Measurements from ENCODE around the gene ADAMTS7.
"Not testable (repeated sequence)": the region's sequence is repeated elsewhere in the genome, so short reads cannot be mapped to it uniquely, and the experiment has no call there.

The ADAMTS7 gene

DNA sequence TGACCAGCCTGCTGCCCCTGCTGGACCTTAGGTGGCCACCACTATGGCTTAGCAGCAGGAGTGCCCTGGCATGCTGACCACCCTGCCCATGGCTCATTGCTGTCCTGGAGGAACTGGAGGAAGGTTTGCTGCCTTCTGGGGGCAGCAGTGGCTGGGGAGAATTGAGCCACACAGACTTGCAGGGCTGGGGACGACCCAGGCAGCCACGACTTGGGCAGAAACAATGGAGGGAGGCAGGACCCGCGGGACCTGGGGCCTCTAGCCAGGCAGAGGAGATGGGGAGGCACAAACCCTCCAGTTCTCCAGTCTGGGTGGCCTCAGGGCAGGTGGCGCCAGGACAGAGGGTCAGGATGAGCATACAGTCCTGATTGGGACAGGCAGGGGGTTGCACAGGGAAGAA lies 32.8 kb downstream of the ADAMTS7 start:
- in situ Hi-C loops (cut with HindIII; ENCODE audit: low pct_ligation_motif_present, low sequenced_read_pairs), result no loop called here
- Histone ChIP-seq H3K4me3 (ENCODE audit: low read depth, low read length) (no peak overlapping the region), H3K36me3 (replicated peaks) (no peaks in the 10 kb centered on the region), H3K27ac (no peak overlapping the region), H3K27me3 (replicated peaks) (no peaks in the 10 kb centered on the region)
- TF ChIP-seq, protein P1, sequence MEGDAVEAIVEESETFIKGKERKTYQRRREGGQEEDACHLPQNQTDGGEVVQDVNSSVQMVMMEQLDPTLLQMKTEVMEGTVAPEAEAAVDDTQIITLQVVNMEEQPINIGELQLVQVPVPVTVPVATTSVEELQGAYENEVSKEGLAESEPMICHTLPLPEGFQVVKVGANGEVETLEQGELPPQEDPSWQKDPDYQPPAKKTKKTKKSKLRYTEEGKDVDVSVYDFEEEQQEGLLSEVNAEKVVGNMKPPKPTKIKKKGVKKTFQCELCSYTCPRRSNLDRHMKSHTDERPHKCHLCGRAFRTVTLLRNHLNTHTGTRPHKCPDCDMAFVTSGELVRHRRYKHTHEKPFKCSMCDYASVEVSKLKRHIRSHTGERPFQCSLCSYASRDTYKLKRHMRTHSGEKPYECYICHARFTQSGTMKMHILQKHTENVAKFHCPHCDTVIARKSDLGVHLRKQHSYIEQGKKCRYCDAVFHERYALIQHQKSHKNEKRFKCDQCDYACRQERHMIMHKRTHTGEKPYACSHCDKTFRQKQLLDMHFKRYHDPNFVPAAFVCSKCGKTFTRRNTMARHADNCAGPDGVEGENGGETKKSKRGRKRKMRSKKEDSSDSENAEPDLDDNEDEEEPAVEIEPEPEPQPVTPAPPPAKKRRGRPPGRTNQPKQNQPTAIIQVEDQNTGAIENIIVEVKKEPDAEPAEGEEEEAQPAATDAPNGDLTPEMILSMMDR (IDR thresholded peaks at IDR 0.05; ENCODE audit: low read depth, low read length, missing control alignments), result no peak
- no peak for DNase-seq

GRCh38 chr15:78777953-78778345 lies 33.3 kb downstream of the ADAMTS7 start:
- H3K27me3 ChIP-seq (replicated peaks); H3K27ac ChIP-seq; in situ Hi-C loops (cut with HindIII; ENCODE audit: low pct_ligation_motif_present, low sequenced_read_pairs); H3K36me3 ChIP-seq (replicated peaks); DNase-seq; H3K4me3 ChIP-seq (ENCODE audit: low read depth, low read length): not testable (repeated sequence)

- H3K4me3 ChIP-seq (ENCODE audit: low read depth, low read length); H3K36me3 ChIP-seq (replicated peaks); H3K27ac ChIP-seq; H3K27me3 ChIP-seq (replicated peaks); in situ Hi-C loops (cut with HindIII; ENCODE audit: low pct_ligation_motif_present, low sequenced_read_pairs); DNase-seq: not testable (repeated sequence)
Measured at GRCh38 chr15:78777290-78777952, 33.8 kb downstream of the ADAMTS7 start.

- H3K27ac ChIP-seq; in situ Hi-C loops (cut with HindIII; ENCODE audit: low pct_ligation_motif_present, low sequenced_read_pairs); H3K4me3 ChIP-seq (ENCODE audit: low read depth, low read length); DNase-seq; H3K36me3 ChIP-seq (replicated peaks); H3K27me3 ChIP-seq (replicated peaks): not testable (repeated sequence)
Measured at GRCh38 chr15:78776046-78776925, 35.0 kb downstream of the ADAMTS7 start.

- Histone ChIP-seq H3K27ac (no peak overlapping the region), H3K36me3 (replicated peaks) (no peaks in the 10 kb centered on the region), H3K4me3 (ENCODE audit: low read depth, low read length) (no peak overlapping the region), H3K27me3 (replicated peaks) (no peaks in the 10 kb centered on the region)
- no peak for DNase-seq
- in situ Hi-C loops (cut with HindIII; ENCODE audit: low pct_ligation_motif_present, low sequenced_read_pairs), result no loop called here
- TF ChIP-seq, protein P1 (IDR thresholded peaks at IDR 0.05; ENCODE audit: low read depth, low read length, missing control alignments), result no peak
Measured at GRCh38 chr15:78775472-78775871, 35.8 kb downstream of the ADAMTS7 start.

DNA sequence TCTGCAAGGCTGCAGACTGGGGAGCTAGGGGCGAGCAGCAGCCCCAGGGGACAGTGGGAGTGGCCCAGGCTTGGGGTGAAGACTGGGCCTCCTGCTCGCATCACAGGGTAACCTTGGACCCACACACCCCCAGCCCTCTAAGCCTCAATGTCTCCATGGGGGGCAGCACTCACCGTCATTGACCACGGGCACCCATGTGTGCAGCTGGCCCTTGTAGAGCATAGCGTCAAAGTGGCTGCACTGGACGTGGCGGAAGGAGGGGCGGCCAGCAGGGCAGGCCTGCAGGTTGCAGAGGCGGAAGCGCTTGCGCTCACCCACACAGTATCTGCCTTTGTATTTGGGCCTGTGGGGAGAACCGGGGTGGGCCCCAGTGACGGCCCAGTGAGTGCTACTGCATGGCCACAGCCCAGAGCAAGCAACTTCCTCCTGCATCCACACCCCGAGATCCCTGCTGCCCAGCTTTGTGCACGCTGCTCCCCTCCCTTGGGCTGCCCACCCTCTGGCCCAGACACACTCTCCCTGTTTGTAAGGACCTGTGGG lies 36.7 kb downstream of the ADAMTS7 start:
- H3K27me3 ChIP-seq (replicated peaks); DNase-seq; in situ Hi-C loops (cut with HindIII; ENCODE audit: low pct_ligation_motif_present, low sequenced_read_pairs); H3K4me3 ChIP-seq (ENCODE audit: low read depth, low read length); H3K27ac ChIP-seq; H3K36me3 ChIP-seq (replicated peaks): not testable (repeated sequence)

GRCh38 chr15:78773765-78774450 lies 37.4 kb downstream of the ADAMTS7 start:
- H3K27ac ChIP-seq; in situ Hi-C loops (cut with HindIII; ENCODE audit: low pct_ligation_motif_present, low sequenced_read_pairs); H3K36me3 ChIP-seq (replicated peaks); H3K4me3 ChIP-seq (ENCODE audit: low read depth, low read length); H3K27me3 ChIP-seq (replicated peaks); DNase-seq: not testable (repeated sequence)

DNA sequence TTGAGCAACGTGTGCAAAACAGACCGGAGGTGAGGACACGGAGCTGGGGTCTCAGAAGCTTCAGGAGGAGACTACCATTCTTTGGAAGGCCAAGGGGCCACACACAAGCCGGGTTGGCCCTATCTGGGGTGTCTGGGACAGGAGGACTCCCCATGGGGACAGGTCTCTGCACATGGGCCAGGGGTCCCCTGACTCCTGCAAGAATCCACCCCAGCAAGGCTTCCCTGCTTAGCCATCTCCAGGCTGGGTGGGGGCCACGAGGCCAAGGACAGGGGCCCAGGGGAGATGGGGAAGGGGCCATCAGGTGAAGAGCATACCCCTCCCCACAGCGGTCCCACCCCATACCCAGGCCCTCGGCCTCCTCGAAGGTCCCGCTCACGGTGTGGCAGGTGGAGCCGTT lies 38.5 kb downstream of the ADAMTS7 start:
- H3K4me3 ChIP-seq (ENCODE audit: low read depth, low read length), result no peak overlapping the region
- no peak overlapping the region for H3K27ac ChIP-seq
- DNase-seq, result no peak
- no peaks in the 10 kb centered on the region for H3K36me3 ChIP-seq (replicated peaks)
- TF ChIP-seq, protein P1 (IDR thresholded peaks at IDR 0.05; ENCODE audit: low read depth, low read length, missing control alignments), result no peak
- H3K27me3 ChIP-seq (replicated peaks), result no peaks in the 10 kb centered on the region
- in situ Hi-C loops (cut with HindIII; ENCODE audit: low pct_ligation_motif_present, low sequenced_read_pairs), result no loop called here

- H3K27ac ChIP-seq; DNase-seq; in situ Hi-C loops (cut with HindIII; ENCODE audit: low pct_ligation_motif_present, low sequenced_read_pairs); H3K4me3 ChIP-seq (ENCODE audit: low read depth, low read length); H3K27me3 ChIP-seq (replicated peaks); H3K36me3 ChIP-seq (replicated peaks): not testable (repeated sequence)
Measured at GRCh38 chr15:78771436-78772000, 39.7 kb downstream of the ADAMTS7 start.

GRCh38 chr15:78771020-78771419 lies 40.2 kb downstream of the ADAMTS7 start:
- H3K36me3 ChIP-seq (replicated peaks); H3K27me3 ChIP-seq (replicated peaks); H3K27ac ChIP-seq; in situ Hi-C loops (cut with HindIII; ENCODE audit: low pct_ligation_motif_present, low sequenced_read_pairs); H3K4me3 ChIP-seq (ENCODE audit: low read depth, low read length); DNase-seq: not testable (repeated sequence)
